ENCODE data around the gene PTPRM. TPM values are rescaled to one million over a fixed set of nuclear protein-coding genes. Genes with fewer than 3 reads are reported as not detected.

Gene PTPRM
- total and polyA plus RNA-seq, 2 of the 8 experiments (the other 6 are each of a cell fraction or from before 2014, with no cell fraction given) = 4.1 to 7.0 TPM

GRCh38 chr18:8276406-8276805 is 709.3 kb downstream of the PTPRM start (continued):
- no peak for TF ChIP-seq SUZ12 (IDR thresholded peaks at IDR 0.05; ENCODE audit: low read length)
- no peak for TF ChIP-seq TAF1 (IDR thresholded peaks at IDR 0.05; ENCODE audit: low read depth, low read length)
- TF ChIP-seq JUN (IDR thresholded peaks at IDR 0.05; ENCODE audit: low read depth, low read length) = no peak
- no peak for TF ChIP-seq MAFK (IDR thresholded peaks at IDR 0.05; ENCODE audit: low read depth, low read length)
- no peak for TF ChIP-seq ASH2L (IDR thresholded peaks at IDR 0.05; ENCODE audit: low read length)
